Measurements from ENCODE around the gene CBX6.

DNA sequence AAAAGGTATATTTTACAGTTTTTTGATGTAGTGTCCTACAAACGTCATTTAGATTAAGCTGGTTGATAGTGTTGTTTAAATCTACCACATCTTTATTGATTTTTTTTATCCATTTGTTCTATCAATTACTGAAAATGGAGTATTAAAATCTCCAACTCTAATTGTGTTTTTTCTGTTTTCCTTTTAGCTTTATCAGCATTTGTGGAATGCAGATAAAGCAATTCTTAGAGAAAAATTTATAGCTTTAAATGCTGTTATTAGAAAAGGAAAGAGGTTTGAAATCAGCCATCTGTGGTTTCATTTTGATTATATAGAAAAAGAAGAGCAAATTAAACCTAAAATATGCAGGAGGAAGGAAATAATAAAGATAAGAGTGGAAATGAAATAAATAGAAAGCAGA lies 39.4 kb upstream of the CBX6 start:
- TF ChIP-seq CTCF (IDR thresholded peaks at IDR 0.05) (no peak), REST (IDR thresholded peaks at IDR 0.05; ENCODE audit: insufficient read depth in 1 of 2, low read depth in 2 of 2, low read length in 1 of 2) (no peak), POLR2AphosphoS5 (IDR thresholded peaks at IDR 0.05; ENCODE audit: low read depth, low read length) (no peak)
